GM18951 (cell line): ENCODE measurements around the gene MRPS6.

Source experiments
- POLR2A ChIP-seq: IDR thresholded peaks from 4 replicates; pipeline ENCODE4 v1.6.1; 2011; ENCODE audit warnings: mild to moderate bottlenecking; ENCODE audit not compliant: insufficient read length, insufficient read depth; ENCODE audit errors: extremely low read depth
- in situ Hi-C: fragments of 300-500 bp; cut with MboI; formaldehyde crosslinking; loops from one replicate; pipeline ENCODE4 v1.12.0; 2022; ENCODE audit warnings: low sequenced_read_pairs, mixed read lengths, inconsistent platforms; ENCODE audit not compliant: unreplicated experiment

Gene MRPS6

DNA sequence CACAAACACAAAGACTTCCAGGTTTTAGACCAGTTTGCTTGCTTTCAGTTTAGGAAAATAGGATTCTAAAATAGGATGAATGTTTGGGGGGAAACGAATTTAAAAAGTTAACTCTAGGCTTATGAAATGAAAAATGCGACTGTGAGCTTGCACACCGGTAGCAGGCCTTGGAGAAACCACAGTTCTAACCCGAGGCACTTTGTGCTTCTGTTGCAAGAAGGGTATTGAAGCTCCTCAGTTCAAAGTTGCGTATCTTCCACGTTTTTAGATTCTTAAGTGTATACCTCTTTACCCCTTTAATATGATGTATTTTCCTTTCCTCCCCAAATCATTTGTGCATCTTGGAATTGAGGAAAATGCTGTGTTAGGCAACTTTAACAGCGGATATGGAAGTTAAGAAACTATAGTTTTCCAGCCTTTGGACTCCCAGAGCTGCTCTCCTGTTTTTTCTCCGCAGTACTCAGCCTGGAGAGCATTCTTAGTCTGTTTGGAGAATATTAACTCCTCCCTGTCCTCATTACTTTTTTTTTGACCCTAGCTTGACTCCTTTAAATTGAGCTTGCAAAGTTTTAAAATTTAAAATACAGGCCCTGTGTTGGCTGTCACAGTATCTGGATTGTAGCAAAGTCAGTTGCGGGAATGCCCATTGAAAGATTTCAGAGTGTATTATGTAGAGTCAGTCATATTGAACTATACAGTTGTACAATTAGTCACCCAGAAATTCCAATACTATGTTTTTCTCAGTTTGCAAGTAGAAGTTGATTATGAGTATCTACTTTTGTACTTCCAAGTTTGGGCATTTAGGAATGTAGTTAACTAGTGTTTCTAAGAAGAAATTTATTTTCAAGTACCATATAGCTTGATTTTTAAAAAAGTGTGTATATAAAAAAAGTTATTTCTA, 2.6 kb downstream of the MRPS6 start:
- TF ChIP-seq POLR2A: no peak
- in situ Hi-C loops: no loop called here

- in situ Hi-C loops: no loop called here
- TF ChIP-seq POLR2A: no peak
These were observed 3.5 kb downstream of the MRPS6 start for GRCh38 chr21:34076835-34077234.

GRCh38 chr21:34077888-34078287, 4.5 kb downstream of the MRPS6 start:
- TF ChIP-seq POLR2A: no peak
- in situ Hi-C loops: no loop called here

DNA sequence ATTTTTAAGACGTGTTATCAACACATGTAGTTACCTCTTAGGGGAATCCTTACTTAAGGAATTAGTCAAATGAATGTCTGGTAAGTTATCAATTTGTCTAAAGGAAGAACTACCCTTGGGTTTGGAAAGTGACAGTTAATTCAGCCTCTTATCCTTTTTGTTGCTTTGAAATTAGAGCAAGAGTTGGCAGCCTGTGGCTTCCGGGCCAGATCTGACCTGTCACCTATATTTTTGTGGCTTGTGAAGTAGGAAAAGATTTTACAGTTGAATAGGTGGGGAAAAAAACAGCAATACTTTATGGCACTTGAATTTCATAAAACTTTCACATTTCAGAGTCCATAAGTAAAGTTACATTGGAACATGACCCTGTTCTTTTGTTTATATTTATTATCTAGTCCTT, 5.5 kb downstream of the MRPS6 start:
- TF ChIP-seq POLR2A: no peak
- in situ Hi-C loops: no loop called here

DNA sequence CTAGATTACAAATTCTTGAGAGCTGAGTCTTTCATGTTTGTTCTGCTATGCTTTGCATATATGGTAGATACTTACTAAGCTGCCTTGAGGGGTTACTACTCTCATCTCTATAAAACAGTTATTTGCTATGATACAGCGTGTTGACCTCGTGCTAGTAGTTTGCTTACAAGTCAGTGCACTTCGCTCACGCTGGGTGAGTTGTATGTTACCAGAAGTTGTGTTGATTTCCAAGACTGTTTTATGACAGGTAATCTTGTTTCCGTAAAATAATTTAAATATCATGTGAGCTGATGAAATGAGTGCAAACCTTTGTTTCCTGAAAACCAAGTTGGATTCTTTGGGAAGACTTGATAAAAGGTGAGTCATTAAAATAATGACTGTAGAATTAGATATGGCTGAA, 7.3 kb downstream of the MRPS6 start:
- no peak for TF ChIP-seq POLR2A
- in situ Hi-C loops: no loop called here

- in situ Hi-C loops: no loop called here
- no peak for TF ChIP-seq POLR2A
These were observed 9.4 kb downstream of the MRPS6 start for GRCh38 chr21:34082769-34083168.

DNA sequence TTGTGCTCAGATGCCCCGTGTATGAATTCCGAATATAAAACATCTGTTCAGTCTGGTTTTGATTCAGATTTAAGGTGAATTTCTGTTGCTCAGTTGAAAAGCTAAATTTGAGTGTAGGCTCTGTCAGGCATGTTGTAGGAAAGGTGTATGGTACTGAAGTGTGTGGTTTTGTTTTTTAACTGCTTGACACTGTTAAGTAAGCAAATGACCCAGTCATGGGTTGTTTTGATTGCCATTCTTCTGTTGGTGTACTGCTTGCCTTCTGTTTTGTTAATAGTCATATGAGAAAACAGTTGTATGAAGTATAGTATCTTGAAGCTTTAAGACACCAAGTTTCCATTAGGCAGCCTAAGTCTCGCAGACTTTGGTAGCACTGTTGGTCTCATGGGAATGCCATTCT, 10.0 kb downstream of the MRPS6 start:
- in situ Hi-C loops: no loop called here
- TF ChIP-seq POLR2A: no peak

DNA sequence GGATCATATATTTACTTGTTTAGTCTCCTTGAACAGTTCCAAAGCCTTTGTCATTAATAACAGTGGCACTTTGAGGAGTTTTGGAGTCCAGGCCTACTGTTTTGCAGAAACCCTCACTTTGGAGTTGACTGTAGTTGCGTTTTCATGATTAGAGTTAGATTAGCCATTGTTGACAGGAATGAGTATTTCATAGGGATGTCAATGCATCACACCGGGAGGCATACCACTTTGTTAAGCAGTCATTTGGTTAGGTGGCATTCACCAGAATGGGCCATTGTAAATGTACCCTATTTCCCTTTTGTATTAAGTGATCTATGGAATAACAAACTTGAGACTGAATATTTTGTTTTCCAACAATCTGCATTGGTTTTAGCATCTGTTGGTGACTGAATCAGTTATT, 11.8 kb downstream of the MRPS6 start:
- in situ Hi-C loops: no loop called here
- no peak for TF ChIP-seq POLR2A

- in situ Hi-C loops: no loop called here
- TF ChIP-seq POLR2A: no peak
These were observed 13.5 kb downstream of the MRPS6 start for GRCh38 chr21:34086887-34087306.

- TF ChIP-seq POLR2A: no peak
- in situ Hi-C loops: no loop called here
These were observed 15.4 kb downstream of the MRPS6 start for GRCh38 chr21:34088752-34089151.

DNA sequence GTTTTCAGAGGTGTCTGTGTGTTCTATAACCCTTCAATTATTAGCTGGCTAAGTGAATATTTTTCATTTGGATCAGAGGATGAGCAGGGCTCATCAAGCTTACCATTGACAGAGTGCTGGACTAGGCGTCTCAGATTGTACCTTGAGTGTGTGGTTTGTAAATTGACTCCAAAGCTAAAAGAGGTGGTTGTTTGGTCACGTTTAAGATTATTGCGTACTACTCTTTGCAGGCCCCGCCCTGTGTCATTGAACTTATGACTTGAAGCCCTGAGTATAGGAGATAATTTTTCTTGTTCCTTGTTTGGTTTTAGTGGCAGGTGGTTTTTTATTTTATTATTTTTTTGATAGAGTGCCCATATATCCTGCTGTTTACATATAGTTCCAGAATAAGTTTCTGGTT, 17.7 kb downstream of the MRPS6 start:
- TF ChIP-seq POLR2A: no peak
- in situ Hi-C loops: no loop called here

DNA sequence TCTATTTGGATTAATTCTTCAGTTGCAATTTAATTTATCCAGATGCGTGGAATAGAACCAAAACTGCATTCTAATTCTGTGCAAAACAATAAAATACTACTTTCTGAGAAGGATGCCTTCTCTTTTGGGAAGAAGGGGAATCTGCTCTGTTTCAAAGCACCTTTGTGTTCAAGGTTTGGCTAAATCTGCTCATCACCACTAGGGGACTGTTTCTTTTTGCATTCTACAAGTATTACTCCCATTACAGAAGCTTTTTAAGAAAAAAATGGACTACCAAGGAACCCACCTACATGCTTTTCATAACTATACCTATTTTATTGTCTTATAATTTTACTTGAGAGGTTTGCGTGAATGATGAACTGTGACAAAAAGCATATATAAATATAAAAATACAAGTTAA, 18.2 kb downstream of the MRPS6 start:
- in situ Hi-C loops: no loop called here

GRCh38 chr21:34092262-34092921, 19.0 kb downstream of the MRPS6 start:
- in situ Hi-C loops: no loop called here
- TF ChIP-seq POLR2A: no peak

More for the DNA sequence above, 18.2 kb downstream of the MRPS6 start:
- no peak for TF ChIP-seq POLR2A

DNA sequence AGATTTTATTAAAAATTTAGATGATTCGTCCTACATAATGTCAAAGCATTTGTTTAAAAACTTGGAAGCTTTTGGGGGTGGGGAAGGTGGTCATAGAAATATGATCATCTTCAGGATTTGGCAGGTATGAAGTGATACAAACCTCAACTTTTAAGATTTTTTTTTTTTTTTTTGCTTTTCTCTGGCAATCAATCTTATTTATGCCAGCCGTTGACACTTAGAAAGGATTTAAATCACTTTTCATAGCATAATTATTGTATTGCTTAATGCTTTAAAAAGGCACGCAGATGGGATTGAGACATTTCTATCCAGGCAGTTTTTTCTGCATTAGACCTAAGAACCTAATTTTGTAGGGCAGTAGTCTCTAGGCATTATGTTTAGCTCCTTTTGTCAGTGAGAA, 19.7 kb downstream of the MRPS6 start:
- in situ Hi-C loops: no loop called here
- TF ChIP-seq POLR2A: no peak
